Measurements from ENCODE around the gene CHML. TPM values are rescaled to one million over a fixed set of nuclear protein-coding genes. Genes with fewer than 3 reads are reported as not detected.

Gene CHML
- total RNA-seq, 1 experiment from 2014 or later, result 15.4 TPM

GRCh38 chr1:241654019-241654418 lies 13.8 kb upstream of the CHML start:
- no peak for DNase-seq
- no peaks in the 10 kb centered on the region for H3K9me3 ChIP-seq
- peaks cover 3% of the 10 kb centered on the region; the same call in 1 of the 2 replicates for H3K27me3 ChIP-seq
- H3K4me3 ChIP-seq, result no peak overlapping the region
- H3K36me3 ChIP-seq, result no peaks in the 10 kb centered on the region

GRCh38 chr1:241652012-241652411 lies 11.8 kb upstream of the CHML start, which contains the start of gene WDR64:
TSS of gene WDR64 (plus strand) at chr1:241652281. CDS start at chr1:241652485, 204 bp downstream.
- peaks cover 3% of the 10 kb centered on the region; the same call in 1 of the 2 replicates for H3K27me3 ChIP-seq
- no peaks in the 10 kb centered on the region for H3K36me3 ChIP-seq
- DNase-seq, result no peak
- no peaks in the 10 kb centered on the region for H3K9me3 ChIP-seq
- H3K4me3 ChIP-seq, result no peak within 1 kb of the TSS

- Histone ChIP-seq H3K36me3 (no peaks in the 10 kb centered on the region), H3K27me3 (peaks cover 3% of the 10 kb centered on the region; the same call in 1 of the 2 replicates), H3K4me3 (no peak overlapping the region), H3K9me3 (no peaks in the 10 kb centered on the region)
- DNase-seq, result no peak
Observed at GRCh38 chr1:241648159-241648558, 8.0 kb upstream of the CHML start.

- Histone ChIP-seq H3K9me3 (no peaks in the 10 kb centered on the region), H3K4me3 (no peak overlapping the region), H3K27me3 (peaks cover 3% of the 10 kb centered on the region; the same call in 1 of the 2 replicates), H3K36me3 (no peaks in the 10 kb centered on the region)
- DNase-seq, result no peak
Observed at GRCh38 chr1:241647658-241648057, 7.5 kb upstream of the CHML start.

- no peak overlapping the region for H3K4me3 ChIP-seq
- H3K9me3 ChIP-seq, result no peaks in the 10 kb centered on the region
- H3K36me3 ChIP-seq, result no peaks in the 10 kb centered on the region
- H3K27me3 ChIP-seq, result no peaks in the 10 kb centered on the region; the same call in 1 of the 2 replicates
- DNase-seq, result no peak
Observed at GRCh38 chr1:241646201-241646600, 6.0 kb upstream of the CHML start.

- Histone ChIP-seq H3K4me3 (no peak overlapping the region), H3K9me3 (no peaks in the 10 kb centered on the region), H3K36me3 (no peaks in the 10 kb centered on the region), H3K27me3 (no peaks in the 10 kb centered on the region; the same call in 1 of the 2 replicates)
- no peak for DNase-seq
Observed at GRCh38 chr1:241645199-241645598, 5.0 kb upstream of the CHML start.

GRCh38 chr1:241644259-241644658 lies 4.1 kb upstream of the CHML start:
- Histone ChIP-seq H3K4me3 (no peak overlapping the region), H3K9me3 (no peaks in the 10 kb centered on the region), H3K36me3 (no peaks in the 10 kb centered on the region), H3K27me3 (no peaks in the 10 kb centered on the region)
- DNase-seq, result no peak

GRCh38 chr1:241642593-241642944 lies 2.4 kb upstream of the CHML start:
- Histone ChIP-seq H3K27me3 (no peaks in the 10 kb centered on the region), H3K4me3 (no peak overlapping the region), H3K36me3 (no peaks in the 10 kb centered on the region), H3K9me3 (no peaks in the 10 kb centered on the region)
- DNase-seq, result no peak

GRCh38 chr1:241641773-241642592 lies 1.8 kb upstream of the CHML start:
- H3K4me3 ChIP-seq, result no peak overlapping the region
- DNase-seq, result no peak

GRCh38 chr1:241640867-241641622 lies 876 bp upstream of the CHML start:
- Histone ChIP-seq H3K36me3 (no peaks in the 10 kb centered on the region), H3K4me3 (peak overlapping the region; percentile 47), H3K27me3 (no peaks in the 10 kb centered on the region), H3K9me3 (no peaks in the 10 kb centered on the region)
- DNase-seq, result no peak

More at GRCh38 chr1:241641773-241642592, 1.8 kb upstream of the CHML start:
- Histone ChIP-seq H3K9me3 (no peaks in the 10 kb centered on the region), H3K36me3 (no peaks in the 10 kb centered on the region), H3K27me3 (no peaks in the 10 kb centered on the region)

- DNase-seq, result peak; percentile 39
- Histone ChIP-seq H3K36me3 (0 out of 2 replicates have a peak, but pooled peaks cover 4% of the 10 kb centered on the region), H3K27me3 (no peaks in the 10 kb centered on the region), H3K4me3 (peak overlapping the region; percentile 83), H3K9me3 (no peaks in the 10 kb centered on the region)
Observed at GRCh38 chr1:241639623-241640148, 483 bp downstream of the CHML start.

GRCh38 chr1:241638909-241639622 lies 1.1 kb downstream of the CHML start:
- peak overlapping the region; percentile 83 for H3K4me3 ChIP-seq
- 0 out of 2 replicates have a peak, but pooled peaks cover 4% of the 10 kb centered on the region for H3K36me3 ChIP-seq
- no peaks in the 10 kb centered on the region for H3K9me3 ChIP-seq
- no peak for DNase-seq
- no peaks in the 10 kb centered on the region for H3K27me3 ChIP-seq

- H3K36me3 ChIP-seq, result 0 out of 2 replicates have a peak, but pooled peaks cover 4% of the 10 kb centered on the region
- H3K9me3 ChIP-seq, result no peaks in the 10 kb centered on the region
- H3K27me3 ChIP-seq, result no peaks in the 10 kb centered on the region
- DNase-seq, result no peak
- H3K4me3 ChIP-seq, result no peak overlapping the region
Observed at GRCh38 chr1:241638099-241638682, 2.0 kb downstream of the CHML start.

- H3K27me3 ChIP-seq, result no peaks in the 10 kb centered on the region
- no peak overlapping the region for H3K4me3 ChIP-seq
- no peaks in the 10 kb centered on the region for H3K9me3 ChIP-seq
- H3K36me3 ChIP-seq, result 0 out of 2 replicates have a peak, but pooled peaks cover 4% of the 10 kb centered on the region
- DNase-seq, result no peak
Observed at GRCh38 chr1:241637604-241638003, 2.6 kb downstream of the CHML start.

GRCh38 chr1:241637046-241637590 lies 3.1 kb downstream of the CHML start:
- no peak for DNase-seq
- no peak overlapping the region for H3K4me3 ChIP-seq

GRCh38 chr1:241636291-241636690 lies 3.9 kb downstream of the CHML start:
- H3K4me3 ChIP-seq, result no peak overlapping the region
- H3K27me3 ChIP-seq, result no peaks in the 10 kb centered on the region
- H3K36me3 ChIP-seq, result 0 out of 2 replicates have a peak, but pooled peaks cover 4% of the 10 kb centered on the region
- no peaks in the 10 kb centered on the region for H3K9me3 ChIP-seq
- DNase-seq, result no peak

More at GRCh38 chr1:241637046-241637590, 3.1 kb downstream of the CHML start:
- Histone ChIP-seq H3K9me3 (no peaks in the 10 kb centered on the region), H3K27me3 (no peaks in the 10 kb centered on the region), H3K36me3 (0 out of 2 replicates have a peak, but pooled peaks cover 4% of the 10 kb centered on the region)

All from MG63 (cell line).